Breast epithelium (tissue), 4 donors: ENCODE data around the gene RCE1. TPM values are rescaled to one million over a fixed set of nuclear protein-coding genes. Genes with fewer than 3 reads are reported as not detected.

Source experiments
- DNase-seq, 2 donors: peaks; one replicate each; pipeline ENCODE4 v3.0.0-alpha.2; 2019; ENCODE audit warnings: low spot score in 2 of 2
- H3K27ac ChIP-seq, 2 donors: fragments of 200-600 bp; sonication (generic) in 1 of 2; one replicate each; pipeline ENCODE4 v1.5.1; 2016 to 2019; ENCODE audit warnings: mild to moderate bottlenecking in 1 of 2
- H3K27me3 ChIP-seq, 2 donors: fragments of 200-600 bp; sonication (generic) in 1 of 2; one replicate each; pipeline versions ENCODE4 v1.5.1 to v1.6.0; 2017 to 2019; ENCODE audit warnings: control low read depth in 1 of 2, mild to moderate bottlenecking in 1 of 2
- H3K36me3 ChIP-seq: fragments of 200-600 bp; one replicate; pipeline ENCODE4 v1.5.1; 2019
- H3K4me1 ChIP-seq, 2 donors: fragments of 200-600 bp; sonication (generic); one replicate each; pipeline ENCODE4 v1.5.1; 2016 to 2019; ENCODE audit warnings: control low read depth in 1 of 2
- H3K4me3 ChIP-seq, 3 donors: fragments of 200-600 bp; sonication (generic); 1 replicate in 2 of 3; 2 replicates in 1 of 3; pipeline ENCODE4 v1.5.1; 2016 to 2019; ENCODE audit warnings: mild to moderate bottlenecking in 3 of 3, moderate library complexity in 2 of 3
- H3K9me3 ChIP-seq, 2 donors: fragments of 200-600 bp; sonication (generic) in 1 of 2; one replicate each; pipeline ENCODE4 v1.5.1; 2016 to 2019; ENCODE audit warnings: control low read depth in 1 of 2
- CTCF ChIP-seq, 3 donors: fragments of 450-650 bp; IDR thresholded peaks; one replicate each; pipeline ENCODE4 v1.5.1; 2016 to 2017; ENCODE audit warnings: antibody characterized with exemption in 3 of 3, mild to moderate bottlenecking in 3 of 3, moderate library complexity in 3 of 3
- POLR2A ChIP-seq: fragments of 450-650 bp; IDR thresholded peaks from one replicate; pipeline ENCODE4 v1.6.1; 2016; ENCODE audit warnings: antibody characterized with exemption, mild to moderate bottlenecking, moderate library complexity
- POLR2AphosphoS5 ChIP-seq, 3 donors: sonication (generic); formaldehyde crosslinking; IDR thresholded peaks; one replicate each; pipeline ENCODE4 v1.6.1; 2017; ENCODE audit warnings: antibody characterized with exemption in 3 of 3
- intact Hi-C: fragments of 100-400 bp; cut with DNase I; formaldehyde crosslinking; loops from one replicate; pipeline ENCODE4 v1.15.1; 2023; ENCODE audit warnings: low total_unique reads
- total RNA-seq, 3 donors: library from RNA; depleted of rRNA; stranded (reverse); fragments of >200 nt; gene quantifications; one replicate each; pipeline ENCODE4 v1.1.0, GENCODE V29; 2016

The RCE1 gene
- total RNA-seq, 3 donors from 2014 or later = 10.7 to 23.9 (median 21.5) TPM

GRCh38 chr11:66848671-66849500 lies 5.6 kb downstream of the RCE1 start:
- intact Hi-C loops = no loop called here
- TF ChIP-seq POLR2A (no peak), POLR2AphosphoS5 (IDR thresholded peaks at IDR 0.05) (no peak)
- H3K36me3 ChIP-seq = peaks cover 4% of the 10 kb centered on the region
- H3K4me3 ChIP-seq = no peak overlapping the region
- peaks cover 0 to 10% of the 10 kb centered on the region in 2 donors for H3K4me1 ChIP-seq
- no peaks in the 10 kb centered on the region for H3K27me3 ChIP-seq
- H3K27ac ChIP-seq = no peak overlapping the region
- no peaks in the 10 kb centered on the region for H3K9me3 ChIP-seq
- DNase-seq = peak in 1 of 2 donors; percentile 50

GRCh38 chr11:66849501-66850234 lies 6.4 kb downstream of the RCE1 start:
- TF ChIP-seq POLR2A (no peak), POLR2AphosphoS5 (IDR thresholded peaks at IDR 0.05) (no peak), CTCF (IDR thresholded peaks at IDR 0.05) (no peak)
- H3K9me3 ChIP-seq = no peaks in the 10 kb centered on the region
- intact Hi-C loops = no loop called here
- H3K36me3 ChIP-seq = peaks cover 4% of the 10 kb centered on the region
- DNase-seq = peak in 1 of 2 donors; percentile 40
- no peak overlapping the region for H3K27ac ChIP-seq
- peaks cover 0 to 3% of the 10 kb centered on the region in 2 donors for H3K4me1 ChIP-seq
- H3K4me3 ChIP-seq = no peak overlapping the region
- H3K27me3 ChIP-seq = no peaks in the 10 kb centered on the region

- DNase-seq = peak in 1 of 2 donors; percentile 28
- Histone ChIP-seq H3K4me1 (peaks cover 0 to 3% of the 10 kb centered on the region in 2 donors), H3K4me3 (no peak overlapping the region), H3K27me3 (no peaks in the 10 kb centered on the region), H3K27ac (no peak overlapping the region), H3K9me3 (no peaks in the 10 kb centered on the region), H3K36me3 (peaks cover 4% of the 10 kb centered on the region)
- no peak for TF ChIP-seq CTCF (IDR thresholded peaks at IDR 0.05)
- no peak for TF ChIP-seq POLR2AphosphoS5 (IDR thresholded peaks at IDR 0.05)
- TF ChIP-seq POLR2A = no peak
- intact Hi-C loops = no loop called here
Observed at GRCh38 chr11:66850235-66850587, 7.0 kb downstream of the RCE1 start.

- H3K27me3 ChIP-seq = no peaks in the 10 kb centered on the region
- H3K36me3 ChIP-seq = peaks cover 4% of the 10 kb centered on the region
- peaks cover 0 to 8% of the 10 kb centered on the region in 2 donors for H3K4me1 ChIP-seq
- no peak overlapping the region for H3K4me3 ChIP-seq
- intact Hi-C loops = no loop called here
- H3K9me3 ChIP-seq = no peaks in the 10 kb centered on the region
- peak in 1 of 2 donors; percentile 40 for DNase-seq
- H3K27ac ChIP-seq = no peak overlapping the region
- TF ChIP-seq CTCF (IDR thresholded peaks at IDR 0.05) (no peak), POLR2A (no peak), POLR2AphosphoS5 (IDR thresholded peaks at IDR 0.05) (no peak)
Observed at GRCh38 chr11:66850588-66851238, 7.5 kb downstream of the RCE1 start.

GRCh38 chr11:66851239-66851596 lies 8.0 kb downstream of the RCE1 start:
- no peak overlapping the region for H3K4me3 ChIP-seq
- TF ChIP-seq POLR2A (no peak), CTCF (IDR thresholded peaks at IDR 0.05) (no peak), POLR2AphosphoS5 (IDR thresholded peaks at IDR 0.05) (no peak)
- intact Hi-C loops = no loop called here
- peaks cover 4% of the 10 kb centered on the region for H3K36me3 ChIP-seq
- H3K27me3 ChIP-seq = no peaks in the 10 kb centered on the region
- no peaks in the 10 kb centered on the region for H3K9me3 ChIP-seq
- H3K4me1 ChIP-seq = peaks cover 0 to 11% of the 10 kb centered on the region in 2 donors
- DNase-seq = no peak
- H3K27ac ChIP-seq = no peak overlapping the region
